AG04449 (cell line): ENCODE results near the gene SLC39A6.

Experiments used
- CTCF ChIA-PET: fragments of 350-600 bp; formaldehyde crosslinking; extraction: SDS; loops from one replicate; lab custom pipeline; 2021; ENCODE audit warnings: antibody characterized with exemption; lab: Yijun Ruan, JAX
- POLR2A ChIA-PET: fragments of 400-600, 350-600 bp; formaldehyde crosslinking; extraction: SDS; loops from one replicate; lab custom pipeline; 2020; ENCODE audit warnings: antibody characterized with exemption, inconsistent platforms; lab: Yijun Ruan, JAX
- DNase-seq: peaks from one replicate; pipeline ENCODE4 v3.0.0-alpha.2; 2010; ENCODE audit warnings: low read depth, low spot score
- H3K4me3 ChIP-seq: 2 replicates; pipeline ENCODE4 v1.5.1; 2011; ENCODE audit warnings: low read depth, mild to moderate bottlenecking, control low read depth, low read length
- CTCF ChIP-seq: IDR thresholded peaks from one replicate; pipeline ENCODE4 v1.5.1; 2011; ENCODE audit warnings: mild to moderate bottlenecking, moderate library complexity, low read length, control low read depth, inconsistent platforms; ENCODE audit not compliant: insufficient read depth; ENCODE audit errors: missing control alignments

SLC39A6 gene

GRCh38 chr18:36064027-36064808 is 64.9 kb downstream of the SLC39A6 start:
- no peak for DNase-seq
- CTCF ChIA-PET, result interaction anchor here (1.2 to 1.8 kb wide), 2 partner anchors 47 to 258 kb away, joined by 3 to 7 read pairs; no protein-coding TSS in a partner anchor
- H3K4me3 ChIP-seq, result no peak overlapping the region
- TF ChIP-seq CTCF, result no peak
- POLR2A ChIA-PET, result no interaction called here

GRCh38 chr18:36058674-36059073 is 70.5 kb downstream of the SLC39A6 start:
- ChIA-PET CTCF (no interaction called here), POLR2A (no interaction called here)
- no peak overlapping the region for H3K4me3 ChIP-seq
- no peak for DNase-seq
- no peak for TF ChIP-seq CTCF
